IMR-90 (cell line): ENCODE results near the gene PNMA8C. TPM values are rescaled to one million over a fixed set of nuclear protein-coding genes. Genes with fewer than 3 reads are reported as not detected.

Source experiments
- ATAC-seq: fragments of 200-7000 bp; cut with Tn5 transposase; 2 replicates; pipeline ENCODE4 v1.9.1; 2020; ENCODE audit warnings: low read depth, mild to moderate bottlenecking, moderate library complexity
- BruUV-seq: library from RNA; stranded (reverse); fragments of 400-500 nt; replicated peaks from 2 replicates; lab custom pipeline; 2021; lab: Mats Ljungman, UMichigan
- CTCF ChIA-PET: fragments of 300-600 bp; formaldehyde crosslinking; extraction: SDS; loops from one replicate; lab custom pipeline; 2021; ENCODE audit warnings: antibody characterized with exemption; lab: Yijun Ruan, JAX
- POLR2A ChIA-PET: fragments of 300-600 bp; sonication (Branson Sonifier 250); formaldehyde crosslinking; loops from one replicate; lab custom pipeline; 2022; ENCODE audit warnings: antibody characterized with exemption; ENCODE audit not compliant: unreplicated experiment; lab: Charles Lee
- DNase-seq: peaks from one replicate; pipeline ENCODE4 v3.0.0; 2013
- H2AFZ ChIP-seq: replicated peaks from 2 replicates; pipeline ENCODE3; 2013; ENCODE audit warnings: low read length, mild to moderate bottlenecking; ENCODE audit not compliant: poor library complexity
- H2AK5ac ChIP-seq: 2 replicates; pipeline ENCODE4 v1.6.1; 2013; ENCODE audit warnings: low read depth, low read length, inconsistent platforms
- H2AK9ac ChIP-seq: replicated peaks from 2 replicates; pipeline ENCODE3; 2013; ENCODE audit warnings: mild to moderate bottlenecking, low read depth, low read length, moderate library complexity; ENCODE audit not compliant: poor library complexity
- H2BK120ac ChIP-seq: 2 replicates; pipeline ENCODE4 v1.6.1; 2013; ENCODE audit warnings: low read depth, low read length, inconsistent platforms
- H2BK15ac ChIP-seq: 3 replicates; pipeline ENCODE4 v1.6.1; 2013; ENCODE audit warnings: low read depth, low read length, inconsistent platforms
- H2BK20ac ChIP-seq: 2 replicates; pipeline ENCODE4 v1.6.1; 2013; ENCODE audit warnings: low read depth, mild to moderate bottlenecking, inconsistent platforms, low read length, moderate library complexity
- H2BK5ac ChIP-seq: 2 replicates; pipeline ENCODE4 v1.6.1; 2013; ENCODE audit warnings: mild to moderate bottlenecking, low read depth, low read length, inconsistent platforms; ENCODE audit not compliant: poor library complexity, severe bottlenecking
- H3K14ac ChIP-seq: replicated peaks from 2 replicates; pipeline ENCODE4 v1.6.1; 2013; ENCODE audit warnings: low read depth, low read length, inconsistent platforms
- H3K18ac ChIP-seq: 2 replicates; pipeline ENCODE4 v1.6.1; 2013; ENCODE audit warnings: low read depth, low read length, control low read depth
- H3K23ac ChIP-seq: 2 replicates; pipeline ENCODE4 v1.6.1; 2013; ENCODE audit warnings: low read depth, low read length, inconsistent platforms
- H3K27ac ChIP-seq: 2 replicates; pipeline ENCODE4 v1.5.1; 2013; ENCODE audit warnings: mild to moderate bottlenecking, control low read depth, low read length; ENCODE audit not compliant: insufficient read depth
- H3K27me3 ChIP-seq: 2 replicates; pipeline ENCODE4 v1.6.1; 2013; ENCODE audit warnings: low read length; ENCODE audit not compliant: control insufficient read depth, insufficient read depth
- H3K36me3 ChIP-seq: 2 replicates; pipeline ENCODE4 v1.6.1; 2013; ENCODE audit warnings: low read length, mixed read lengths; ENCODE audit not compliant: control insufficient read depth, insufficient read depth
- H3K4ac ChIP-seq: 2 replicates; pipeline ENCODE4 v1.6.1; 2013; ENCODE audit warnings: low read depth, low read length, inconsistent platforms
- H3K4me1 ChIP-seq: 2 replicates; pipeline ENCODE4 v1.6.1; 2013; ENCODE audit warnings: low read length, mixed read lengths; ENCODE audit not compliant: control insufficient read depth, insufficient read depth
- H3K4me2 ChIP-seq: 2 replicates; pipeline ENCODE4 v1.6.1; 2013; ENCODE audit warnings: low read depth, mild to moderate bottlenecking, control low read depth, low read length, moderate library complexity
- H3K4me3 ChIP-seq: 2 replicates; pipeline ENCODE4 v1.5.1; 2013; ENCODE audit warnings: low read depth, mild to moderate bottlenecking, control low read depth, low read length, moderate library complexity; ENCODE audit not compliant: insufficient read depth
- H3K56ac ChIP-seq: 2 replicates; pipeline ENCODE4 v1.6.1; 2013; ENCODE audit warnings: low read length, inconsistent platforms; ENCODE audit not compliant: insufficient read depth; ENCODE audit errors: extremely low read depth
- H3K79me1 ChIP-seq, 2 experiments: 2 replicates each; pipeline ENCODE4 v1.6.1; 2013; ENCODE audit warnings: low read length in 2 of 2, inconsistent platforms in 1 of 2, low read depth in 1 of 2
- H3K9ac ChIP-seq: 2 replicates; pipeline ENCODE4 v1.6.1; 2013; ENCODE audit warnings: low read depth, low read length, control low read depth
- H3K9me1 ChIP-seq: 2 replicates; pipeline ENCODE4 v1.6.1; 2013; ENCODE audit warnings: low read length, inconsistent platforms; ENCODE audit not compliant: insufficient read depth
- H3K9me3 ChIP-seq: 2 replicates; pipeline ENCODE4 v1.6.1; 2013; ENCODE audit warnings: low read length; ENCODE audit not compliant: control insufficient read depth, insufficient read depth
- H4K20me1 ChIP-seq: 2 replicates; pipeline ENCODE4 v1.6.1; 2013; ENCODE audit warnings: low read length, inconsistent platforms; ENCODE audit not compliant: insufficient read depth
- H4K5ac ChIP-seq: 2 replicates; pipeline ENCODE4 v1.6.1; 2013; ENCODE audit warnings: mild to moderate bottlenecking, low read depth, low read length, control low read depth
- H4K8ac ChIP-seq, 2 experiments: 2 replicates each; pipeline ENCODE4 v1.6.1; 2013; ENCODE audit warnings: low read depth in 2 of 2, low read length in 2 of 2, control low read depth in 1 of 2, inconsistent platforms in 1 of 2
- H4K91ac ChIP-seq: 2 replicates; pipeline ENCODE4 v1.6.1; 2013; ENCODE audit warnings: low read depth, low read length, inconsistent platforms; ENCODE audit not compliant: insufficient read depth
- BHLHE40 ChIP-seq: fragments of 150-350 bp; IDR thresholded peaks from 2 replicates; pipeline ENCODE4 v1.6.1; 2016; ENCODE audit warnings: mild to moderate bottlenecking, low read depth, low read length
- CEBPB ChIP-seq: IDR thresholded peaks from 2 replicates; pipeline ENCODE4 v1.6.1; 2012; ENCODE audit warnings: low read depth, low read length, improper control_type of control experiment
- CHD1 ChIP-seq: IDR thresholded peaks from 2 replicates; pipeline ENCODE4 v1.6.1; 2012; ENCODE audit warnings: low read depth, low read length, improper control_type of control experiment
- FOS ChIP-seq: fragments of 150-350 bp; IDR thresholded peaks from 2 replicates; pipeline ENCODE4 v1.6.1; 2016; ENCODE audit warnings: low read depth, low read length
- MAFK ChIP-seq: IDR thresholded peaks from 2 replicates; pipeline ENCODE4 v1.6.1; 2012; ENCODE audit warnings: low read depth, low read length, improper control_type of control experiment
- MAZ ChIP-seq: IDR thresholded peaks from 2 replicates; pipeline ENCODE4 v1.6.1; 2012; ENCODE audit warnings: low read depth, mild to moderate bottlenecking, low read length, improper control_type of control experiment, moderate library complexity, borderline replicate concordance
- MXI1 ChIP-seq: IDR thresholded peaks from 2 replicates; pipeline ENCODE4 v1.6.1; 2012; ENCODE audit warnings: low read depth, mild to moderate bottlenecking, low read length, moderate library complexity, borderline replicate concordance
- NFE2L2 ChIP-seq: fragments of 150-350 bp; IDR thresholded peaks from 2 replicates; pipeline ENCODE4 v1.6.1; 2016; ENCODE audit warnings: low read depth, mild to moderate bottlenecking, low read length
- POLR2A ChIP-seq: IDR thresholded peaks from 2 replicates; pipeline ENCODE4 v1.6.1; 2012; ENCODE audit warnings: mild to moderate bottlenecking, low read depth, low read length
- RAD21 ChIP-seq: IDR thresholded peaks from 2 replicates; pipeline ENCODE4 v1.6.1; 2012; ENCODE audit warnings: low read length, improper control_type of control experiment
- RCOR1 ChIP-seq: IDR thresholded peaks from 2 replicates; pipeline ENCODE4 v1.6.1; 2012; ENCODE audit warnings: mild to moderate bottlenecking, low read length, improper control_type of control experiment; ENCODE audit not compliant: insufficient replicate concordance
- RFX5 ChIP-seq: IDR thresholded peaks from 2 replicates; pipeline ENCODE4 v1.8.0; 2012; ENCODE audit warnings: low read depth, mild to moderate bottlenecking, low read length, moderate library complexity
- SMC3 ChIP-seq: fragments of 150-350 bp; IDR thresholded peaks from 2 replicates; pipeline ENCODE4 v1.6.1; 2016; ENCODE audit warnings: low read depth, mild to moderate bottlenecking, antibody characterized with exemption, low read length, moderate library complexity
- WGBS, 2 experiments: methylation state at CpG; one replicate each; pipeline versions ENCODE4 v1.1.5 to v1.1.7; 2013; ENCODE audit warnings: missing lambda C conversion rate in 2 of 2; ENCODE audit not compliant: insufficient read length in 1 of 2; ENCODE audit errors: extremely low coverage in 2 of 2; 5-methylcytosine and 5-hydroxymethylcytosine counted together
- dilution Hi-C: fragments of 300-500 bp; cut with HindIII; formaldehyde crosslinking; loops from one replicate; pipeline ENCODE4 v1.14.3; 2018; ENCODE audit warnings: low sequenced_read_pairs; ENCODE audit not compliant: unreplicated experiment
- in situ Hi-C: fragments of 300-500 bp; cut with MboI; formaldehyde crosslinking; loops from 3 replicates; pipeline ENCODE4 v1.14.3; 2019; ENCODE audit warnings: low sequenced_read_pairs, inconsistent platforms, mixed read lengths
- intact Hi-C: fragments of 100-400 bp; cut with micrococcal nuclease; formaldehyde crosslinking; loops from 2 replicates; pipeline ENCODE4 v1.10.0; 2022
- polyA plus RNA-seq, 3 experiments: library from polyadenylated mRNA; depleted of rRNA; stranded (reverse); fragments of >200 nt; gene quantifications; 2 replicates each; pipeline ENCODE4 v1.2.3, GENCODE V29; 2012; ENCODE audit warnings: low replicate concordance in 1 of 3
- total RNA-seq: library from RNA; depleted of rRNA; stranded (reverse); fragments of >200 nt; gene quantifications from 2 replicates; pipeline ENCODE4 v1.2.3, GENCODE V29; 2012
- TF ChIP-seq, protein P1 (sequence below): conservative IDR thresholded peaks from 2 replicates; pipeline ENCODE4 v1.5.1; 2012; ENCODE audit warnings: mild to moderate bottlenecking, low read depth, low read length, improper control_type of control experiment
- TF ChIP-seq, protein P2 (sequence below): fragments of 150-350 bp; IDR thresholded peaks from 2 replicates; pipeline ENCODE4 v1.6.1; 2017; ENCODE audit warnings: mild to moderate bottlenecking, antibody characterized with exemption, low read length, low read depth
- TF ChIP-seq, protein P3 (sequence below): fragments of 150-350 bp; IDR thresholded peaks from 2 replicates; pipeline ENCODE4 v1.6.1; 2016; ENCODE audit warnings: low read depth, mild to moderate bottlenecking, low read length, moderate library complexity, borderline replicate concordance

Gene PNMA8C
- total and polyA plus RNA-seq, 2 of the 4 experiments (the other 2 are of a cell fraction) = 0.09 to 0.18 TPM

DNA sequence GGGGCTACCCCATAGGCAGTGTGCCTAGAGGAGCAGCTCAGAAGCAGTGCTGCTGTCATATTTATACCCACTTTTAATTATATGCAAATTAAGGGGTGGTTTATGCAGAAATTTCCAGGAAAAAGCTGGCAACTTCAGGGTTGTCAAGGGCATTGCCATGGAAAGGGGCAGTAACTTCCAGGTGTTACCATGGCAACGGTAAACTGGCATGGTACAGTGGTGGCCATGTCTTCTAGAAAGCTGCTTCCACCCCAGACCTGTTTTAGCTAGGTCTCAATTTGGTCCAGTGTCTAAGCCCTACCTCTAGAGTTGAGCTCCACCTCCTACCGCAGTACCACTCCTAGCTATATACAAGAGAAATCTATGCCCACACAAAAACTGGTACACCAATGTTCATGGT, 31.3 kb upstream of the PNMA8C start:
- no TSS peak for BruUV-seq
- CTCF ChIA-PET = no interaction called here

More for the DNA sequence above, 31.3 kb upstream of the PNMA8C start:
- Histone ChIP-seq H4K91ac (no peak overlapping the region), H2BK5ac (no peak overlapping the region), H3K9ac (no peak overlapping the region), H3K27ac (no peak overlapping the region), H4K8ac (no peak overlapping the region), H3K27me3 (peaks cover 13% of the 10 kb centered on the region), H3K18ac (no peak overlapping the region), H3K4me1 (peaks cover 3% of the 10 kb centered on the region; the same call in 1 of the 2 replicates), H3K9me3 (no peaks in the 10 kb centered on the region), H3K56ac (no peak overlapping the region), H3K23ac (no peak overlapping the region), H4K5ac (no peak overlapping the region), H3K4me2 (no peak overlapping the region), H4K20me1 (no peaks in the 10 kb centered on the region), H3K9me1 (no peaks in the 10 kb centered on the region), H3K14ac (no peak overlapping the region), H3K4ac (no peak overlapping the region), H2BK15ac (no peak overlapping the region), H2AK9ac (no peak overlapping the region), H3K79me1 (no peaks in the 10 kb centered on the region), H3K36me3 (no peaks in the 10 kb centered on the region), H3K4me3 (no peak overlapping the region), H2BK20ac (no peak overlapping the region), H2BK120ac (no peak overlapping the region), H2AFZ (no peak overlapping the region), H2AK5ac (no peak overlapping the region)
- ATAC-seq (no peak), DNase-seq (no peak)
- no CpG with 5 or more reads among the region's 2 CpGs for WGBS, 2 experiments
- dilution Hi-C loops = no loop called here
- POLR2A ChIA-PET = no interaction called here
- intact Hi-C loops = no loop called here
- TF ChIP-seq SMC3 (no peak), FOS (no peak), MAZ (no peak), POLR2A (no peak), RAD21 (no peak), BHLHE40 (no peak), MXI1 (no peak), RCOR1 (no peak), CHD1 (no peak), CEBPB (no peak), RFX5 (no peak), MAFK (no peak), NFE2L2 (no peak)
- TF ChIP-seq, protein P1, sequence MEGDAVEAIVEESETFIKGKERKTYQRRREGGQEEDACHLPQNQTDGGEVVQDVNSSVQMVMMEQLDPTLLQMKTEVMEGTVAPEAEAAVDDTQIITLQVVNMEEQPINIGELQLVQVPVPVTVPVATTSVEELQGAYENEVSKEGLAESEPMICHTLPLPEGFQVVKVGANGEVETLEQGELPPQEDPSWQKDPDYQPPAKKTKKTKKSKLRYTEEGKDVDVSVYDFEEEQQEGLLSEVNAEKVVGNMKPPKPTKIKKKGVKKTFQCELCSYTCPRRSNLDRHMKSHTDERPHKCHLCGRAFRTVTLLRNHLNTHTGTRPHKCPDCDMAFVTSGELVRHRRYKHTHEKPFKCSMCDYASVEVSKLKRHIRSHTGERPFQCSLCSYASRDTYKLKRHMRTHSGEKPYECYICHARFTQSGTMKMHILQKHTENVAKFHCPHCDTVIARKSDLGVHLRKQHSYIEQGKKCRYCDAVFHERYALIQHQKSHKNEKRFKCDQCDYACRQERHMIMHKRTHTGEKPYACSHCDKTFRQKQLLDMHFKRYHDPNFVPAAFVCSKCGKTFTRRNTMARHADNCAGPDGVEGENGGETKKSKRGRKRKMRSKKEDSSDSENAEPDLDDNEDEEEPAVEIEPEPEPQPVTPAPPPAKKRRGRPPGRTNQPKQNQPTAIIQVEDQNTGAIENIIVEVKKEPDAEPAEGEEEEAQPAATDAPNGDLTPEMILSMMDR = no peak
- TF ChIP-seq, protein P2, sequence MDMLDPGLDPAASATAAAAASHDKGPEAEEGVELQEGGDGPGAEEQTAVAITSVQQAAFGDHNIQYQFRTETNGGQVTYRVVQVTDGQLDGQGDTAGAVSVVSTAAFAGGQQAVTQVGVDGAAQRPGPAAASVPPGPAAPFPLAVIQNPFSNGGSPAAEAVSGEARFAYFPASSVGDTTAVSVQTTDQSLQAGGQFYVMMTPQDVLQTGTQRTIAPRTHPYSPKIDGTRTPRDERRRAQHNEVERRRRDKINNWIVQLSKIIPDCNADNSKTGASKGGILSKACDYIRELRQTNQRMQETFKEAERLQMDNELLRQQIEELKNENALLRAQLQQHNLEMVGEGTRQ = no peak
- TF ChIP-seq, protein P3, sequence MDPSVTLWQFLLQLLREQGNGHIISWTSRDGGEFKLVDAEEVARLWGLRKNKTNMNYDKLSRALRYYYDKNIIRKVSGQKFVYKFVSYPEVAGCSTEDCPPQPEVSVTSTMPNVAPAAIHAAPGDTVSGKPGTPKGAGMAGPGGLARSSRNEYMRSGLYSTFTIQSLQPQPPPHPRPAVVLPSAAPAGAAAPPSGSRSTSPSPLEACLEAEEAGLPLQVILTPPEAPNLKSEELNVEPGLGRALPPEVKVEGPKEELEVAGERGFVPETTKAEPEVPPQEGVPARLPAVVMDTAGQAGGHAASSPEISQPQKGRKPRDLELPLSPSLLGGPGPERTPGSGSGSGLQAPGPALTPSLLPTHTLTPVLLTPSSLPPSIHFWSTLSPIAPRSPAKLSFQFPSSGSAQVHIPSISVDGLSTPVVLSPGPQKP = no peak
- in situ Hi-C loops = no loop called here
